Measurements from ENCODE around the gene MMP10.
"Not testable (repeated sequence)": the region's sequence is repeated elsewhere in the genome, so short reads cannot be mapped to it uniquely, and the experiment has no call there.

Gene MMP10

GRCh38 chr11:102751673-102752072 is 28.8 kb downstream of the MMP10 start:
- DNase-seq = no peak
- TF ChIP-seq, protein P1, sequence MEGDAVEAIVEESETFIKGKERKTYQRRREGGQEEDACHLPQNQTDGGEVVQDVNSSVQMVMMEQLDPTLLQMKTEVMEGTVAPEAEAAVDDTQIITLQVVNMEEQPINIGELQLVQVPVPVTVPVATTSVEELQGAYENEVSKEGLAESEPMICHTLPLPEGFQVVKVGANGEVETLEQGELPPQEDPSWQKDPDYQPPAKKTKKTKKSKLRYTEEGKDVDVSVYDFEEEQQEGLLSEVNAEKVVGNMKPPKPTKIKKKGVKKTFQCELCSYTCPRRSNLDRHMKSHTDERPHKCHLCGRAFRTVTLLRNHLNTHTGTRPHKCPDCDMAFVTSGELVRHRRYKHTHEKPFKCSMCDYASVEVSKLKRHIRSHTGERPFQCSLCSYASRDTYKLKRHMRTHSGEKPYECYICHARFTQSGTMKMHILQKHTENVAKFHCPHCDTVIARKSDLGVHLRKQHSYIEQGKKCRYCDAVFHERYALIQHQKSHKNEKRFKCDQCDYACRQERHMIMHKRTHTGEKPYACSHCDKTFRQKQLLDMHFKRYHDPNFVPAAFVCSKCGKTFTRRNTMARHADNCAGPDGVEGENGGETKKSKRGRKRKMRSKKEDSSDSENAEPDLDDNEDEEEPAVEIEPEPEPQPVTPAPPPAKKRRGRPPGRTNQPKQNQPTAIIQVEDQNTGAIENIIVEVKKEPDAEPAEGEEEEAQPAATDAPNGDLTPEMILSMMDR (IDR thresholded peaks at IDR 0.05) = no peak
- no peak overlapping the region for H3K27ac Mint-ChIP-seq
- H3K4me1 Mint-ChIP-seq = peaks cover 7% of the 10 kb centered on the region
- H3K27me3 Mint-ChIP-seq (ENCODE audit: low read depth, poor library complexity) = peaks cover 10% of the 10 kb centered on the region
- peaks cover 18% of the 10 kb centered on the region for H3K36me3 Mint-ChIP-seq (ENCODE audit: low read depth)
- no peak overlapping the region for H3K4me3 Mint-ChIP-seq
- peaks cover 28% of the 10 kb centered on the region for H3K9me3 Mint-ChIP-seq

GRCh38 chr11:102749101-102749722 is 31.2 kb downstream of the MMP10 start:
- Mint-ChIP-seq H3K36me3 (ENCODE audit: low read depth) (peaks cover 18% of the 10 kb centered on the region), H3K27ac (no peak overlapping the region), H3K4me3 (no peak overlapping the region), H3K9me3 (peaks cover 41% of the 10 kb centered on the region), H3K27me3 (ENCODE audit: low read depth, poor library complexity) (peaks cover 4% of the 10 kb centered on the region), H3K4me1 (peaks cover 7% of the 10 kb centered on the region)
- no peak for DNase-seq
- TF ChIP-seq, protein P1 (IDR thresholded peaks at IDR 0.05) = no peak

GRCh38 chr11:102746746-102747578 is 33.5 kb downstream of the MMP10 start:
- H3K36me3 Mint-ChIP-seq (ENCODE audit: low read depth) = peaks cover 18% of the 10 kb centered on the region
- DNase-seq; H3K27me3 Mint-ChIP-seq (ENCODE audit: low read depth, poor library complexity); H3K4me1 Mint-ChIP-seq; H3K27ac Mint-ChIP-seq: not testable (repeated sequence)
- peak overlapping the region; percentile 66 for H3K4me3 Mint-ChIP-seq
- H3K9me3 Mint-ChIP-seq = peaks cover 45% of the 10 kb centered on the region

- Mint-ChIP-seq H3K27ac (no peak overlapping the region), H3K27me3 (ENCODE audit: low read depth, poor library complexity) (no peaks in the 10 kb centered on the region), H3K4me3 (no peak overlapping the region), H3K4me1 (peaks cover 13% of the 10 kb centered on the region), H3K36me3 (ENCODE audit: low read depth) (no peaks in the 10 kb centered on the region), H3K9me3 (peaks cover 17% of the 10 kb centered on the region)
- DNase-seq = no peak
- TF ChIP-seq, protein P1 (IDR thresholded peaks at IDR 0.05) = no peak
Measured at GRCh38 chr11:102734650-102735049, 45.8 kb downstream of the MMP10 start.

DNA sequence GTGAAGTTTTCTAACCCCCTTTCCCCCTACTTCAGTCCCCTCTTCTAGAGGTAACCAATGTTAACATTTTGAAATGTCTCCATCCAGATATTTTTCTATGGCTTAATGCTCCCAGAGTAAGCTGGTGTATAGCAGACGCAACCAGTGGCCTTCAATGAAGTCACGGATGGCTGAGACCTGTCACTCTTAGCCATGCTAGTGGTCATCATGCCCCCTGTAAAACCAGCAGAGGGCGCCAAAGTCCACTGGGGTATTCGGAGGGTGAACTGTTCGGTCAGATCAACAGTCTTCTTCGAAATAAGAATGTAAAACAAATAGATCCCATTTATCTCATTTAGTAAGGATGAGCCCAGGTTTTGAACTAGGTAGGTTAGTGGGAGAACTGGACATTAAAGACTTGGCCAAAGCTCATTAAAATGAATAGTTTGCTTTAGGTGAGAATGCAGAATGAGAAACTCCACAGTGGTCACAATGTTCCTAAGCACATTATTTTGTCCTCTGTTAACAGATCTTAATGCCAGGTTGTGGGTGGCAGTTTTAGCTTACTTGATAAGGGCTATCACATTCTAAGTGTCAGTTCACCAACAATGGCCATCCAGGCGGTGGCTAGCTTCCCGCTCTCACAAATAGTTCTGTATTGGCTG is 47.1 kb downstream of the MMP10 start:
- Mint-ChIP-seq H3K36me3 (ENCODE audit: low read depth) (no peaks in the 10 kb centered on the region), H3K27ac (no peak overlapping the region), H3K4me1 (peaks cover 13% of the 10 kb centered on the region), H3K9me3 (peaks cover 4% of the 10 kb centered on the region), H3K27me3 (ENCODE audit: low read depth, poor library complexity) (no peaks in the 10 kb centered on the region), H3K4me3 (no peak overlapping the region)
- peak; percentile 65 for DNase-seq
- TF ChIP-seq, protein P1 (IDR thresholded peaks at IDR 0.05) = peak; percentile 71

DNA sequence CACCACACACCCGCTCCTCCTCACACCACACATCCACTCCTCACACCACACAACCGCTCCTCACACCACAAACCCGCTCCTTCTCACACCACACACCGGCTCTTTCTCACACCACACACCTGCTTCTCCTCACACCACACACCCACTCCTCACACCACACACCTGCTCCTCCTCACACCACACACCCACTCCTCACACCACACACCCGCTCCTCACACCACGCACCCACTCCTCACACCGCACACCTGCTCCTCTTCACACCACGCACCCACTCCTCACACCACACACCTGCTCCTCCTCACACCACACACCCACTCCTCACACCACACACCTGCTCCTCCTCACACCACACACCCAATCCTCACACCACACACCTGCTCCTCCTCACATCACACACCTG is 49.5 kb downstream of the MMP10 start:
- not testable (repeated sequence) for DNase-seq; H3K9me3 Mint-ChIP-seq; H3K4me3 Mint-ChIP-seq; H3K27ac Mint-ChIP-seq; H3K36me3 Mint-ChIP-seq (ENCODE audit: low read depth); H3K27me3 Mint-ChIP-seq (ENCODE audit: low read depth, poor library complexity); H3K4me1 Mint-ChIP-seq
